Measurements from ENCODE around the gene FGD2. TPM values are rescaled to one million over a fixed set of nuclear protein-coding genes. Genes with fewer than 3 reads are reported as not detected.

FGD2 gene
- total and polyA plus RNA-seq, 9 of the 15 experiments (the other 6 are each of a cell fraction or from before 2014, with no cell fraction given) = 0.09 TPM; not detected in 8

DNA sequence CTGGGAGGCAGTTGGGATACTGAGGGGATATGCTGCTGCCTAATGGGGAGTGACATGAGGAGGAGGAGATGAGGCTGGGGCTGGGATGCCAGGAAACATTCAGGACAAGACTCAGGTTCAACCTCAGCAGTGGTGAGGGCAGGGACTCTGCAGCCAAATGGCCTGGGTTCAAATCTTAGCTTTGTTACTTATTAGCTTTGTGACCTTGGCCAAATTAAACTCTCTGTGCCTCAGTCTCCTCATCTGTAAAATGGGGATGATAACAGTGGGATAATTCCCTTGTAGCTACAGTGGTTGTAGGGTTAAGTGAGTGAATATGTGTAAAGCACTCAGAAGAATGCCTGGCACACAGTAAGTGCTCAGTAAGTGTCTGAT lies 49.0 kb upstream of the FGD2 start (continued):
- no peak for TF ChIP-seq MNT (conservative IDR thresholded peaks at IDR 0.05)
- peak; percentile 72 for TF ChIP-seq CHD4 (IDR thresholded peaks at IDR 0.05; ENCODE audit: insufficient read depth, insufficient replicate concordance, low read depth, low read length, poor library complexity, severe bottlenecking)
- peak; percentile 77 for TF ChIP-seq ADNP (tag; IDR thresholded peaks at IDR 0.05)
- TF ChIP-seq BRD9 (IDR thresholded peaks at IDR 0.05; ENCODE audit: low read depth, partially characterized antibody) = peak; percentile 30
- no peak for TF ChIP-seq CSDE1 (IDR thresholded peaks at IDR 0.05)
- no peak for TF ChIP-seq ZNF23 (CRISPR knock-in tag; IDR thresholded peaks at IDR 0.05)
- TF ChIP-seq KDM5B (IDR thresholded peaks at IDR 0.05; ENCODE audit: insufficient replicate concordance, low read depth, low read length) = peak; percentile 45
- TF ChIP-seq YBX1 (IDR thresholded peaks at IDR 0.05) = no peak
- TF ChIP-seq SMARCA5 (IDR thresholded peaks at IDR 0.05) = peak; percentile 71; the same call in 1 of the 2 replicates

DNA sequence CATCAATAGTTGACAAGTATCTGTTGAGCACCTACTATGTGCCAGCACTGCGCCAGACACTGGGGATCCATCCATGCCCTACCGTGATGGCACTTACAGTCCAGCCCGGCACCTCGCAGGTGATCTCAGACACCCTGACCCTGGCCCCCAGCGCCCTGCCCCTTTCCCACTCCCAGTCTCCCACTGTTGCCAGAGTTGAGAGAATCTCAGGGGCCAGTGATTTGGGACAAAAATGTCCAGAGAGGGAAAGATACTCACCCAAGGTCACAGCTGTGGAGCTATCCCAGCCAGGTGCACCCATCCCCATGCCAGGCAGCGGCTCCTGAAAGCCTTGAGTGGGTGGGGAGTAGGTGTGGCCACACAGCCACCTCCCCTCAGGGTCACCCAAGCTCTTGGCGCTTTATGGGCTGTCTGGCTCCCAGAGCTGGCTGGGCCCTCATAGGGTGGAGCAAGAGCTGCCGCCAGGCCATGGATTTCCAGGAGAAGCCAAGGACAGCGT lies 47.6 kb upstream of the FGD2 start:
- TF ChIP-seq RBM17 (IDR thresholded peaks at IDR 0.05; ENCODE audit: borderline replicate concordance, low read depth, low read length) (no peak), ZKSCAN1 (IDR thresholded peaks at IDR 0.05; ENCODE audit: low read depth, low read length) (peak; percentile 92), EZH2 (IDR thresholded peaks at IDR 0.05; ENCODE audit: borderline replicate concordance, low read depth, low read length) (no peak), EGR1 (conservative IDR thresholded peaks at IDR 0.05) (0 out of 2 replicates have a peak, but pooled peaks have one; percentile 13), RCOR1 (IDR thresholded peaks at IDR 0.05; ENCODE audit: borderline replicate concordance in 1 of 2, low read depth in 2 of 2, low read length in 2 of 2) (no peak)
- CTCF ChIA-PET (ENCODE audit: low intra/inter-chr PET ratio) = no interaction called here
- BruUV-seq (replicated peaks) = no TSS peak
- no peak for ATAC-seq
- 41% methylated on average over 9 of the region's 9 CpGs for WGBS (ENCODE audit: insufficient coverage, low coverage, missing lambda C conversion rate)
- no peak overlapping the region for H3K4me3 ChIP-seq
- no peaks in the 10 kb centered on the region for H3K36me3 ChIP-seq (ENCODE audit: control insufficient read depth, insufficient read depth, low read length)
- no peaks in the 10 kb centered on the region for H3K9me1 ChIP-seq (ENCODE audit: control insufficient read depth, insufficient read depth, low read length)
- in situ Hi-C loops (cut with MboI) (no loop called here), intact Hi-C loops (cut with micrococcal nuclease) (no loop called here)
- H2AFZ ChIP-seq (ENCODE audit: low read depth, low read length) = no peak overlapping the region
- peaks cover 13 to 45% of the 10 kb centered on the region in 2 experiments; a peak in 4 of 5 replicates for H3K27me3 ChIP-seq (ENCODE audit: control insufficient read depth in 2 of 2, insufficient read depth in 2 of 2, low read length in 2 of 2)
- no peaks in the 10 kb centered on the region for H3K9me3 ChIP-seq (replicated peaks; ENCODE audit: control insufficient read depth, insufficient read depth, low read depth, low read length)
- no peak overlapping the region for H3K4me2 ChIP-seq (ENCODE audit: insufficient read depth, low read length)
- H3K79me2 ChIP-seq (ENCODE audit: control insufficient read depth, insufficient read depth, low read length) = no peaks in the 10 kb centered on the region
- POLR2A ChIA-PET = interaction anchor here (0.6 to 1.3 kb wide), 2 partner anchors 11 to 212 kb away, joined by 3 read pairs; no protein-coding TSS in a partner anchor
- H4K20me1 ChIP-seq (replicated peaks; ENCODE audit: control insufficient read depth, insufficient read depth, low read length) = peaks cover 42% of the 10 kb centered on the region
- 0 out of 4 replicates have a peak overlapping the region, but pooled peaks of 1 of the 2 experiments have one; percentile 38 for H3K9ac ChIP-seq (ENCODE audit: insufficient read depth in 1 of 2, low read depth in 2 of 2, low read length in 2 of 2)
- no peak for DNase-seq (ENCODE audit: extremely low read depth in 1 of 4, low spot score in 3 of 4)
- FAIRE-seq = no peak
- no peak overlapping the region for H3K27ac ChIP-seq (ENCODE audit: extremely low read depth, low read depth, low read length)
- peaks cover 29 to 48% of the 10 kb centered on the region in 2 experiments; a peak in 4 of 5 replicates for H3K4me1 ChIP-seq (replicated peaks in 1 of 2; ENCODE audit: control insufficient read depth in 2 of 2, insufficient read depth in 2 of 2, low read length in 2 of 2)
